Psoas muscle (tissue), 8 donors: ENCODE data around the gene NOM1. TPM values are rescaled to one million over a fixed set of nuclear protein-coding genes. Genes with fewer than 3 reads are reported as not detected.

Experiments used
- ATAC-seq, 4 donors: fragments of 200-7000 bp; cut with Tn5 transposase; one replicate each; pipeline ENCODE4 v1.9.1; 2020; ENCODE audit warnings: moderate library complexity in 3 of 4, mild to moderate bottlenecking in 2 of 4
- DNase-seq, 2 donors: peaks; one replicate each; pipeline ENCODE4 v3.0.0-alpha.2; 2020
- H3K27ac ChIP-seq: fragments of 200-600 bp; one replicate; pipeline ENCODE4 v1.8.0; 2022
- H3K27me3 ChIP-seq, 3 donors: fragments of 200-600 bp in 1 of 3; one replicate each; pipeline versions ENCODE4 v1.6.1 to v1.8.0; 2013 to 2022; ENCODE audit warnings: low read length in 2 of 3, mild to moderate bottlenecking in 2 of 3, moderate library complexity in 1 of 3; ENCODE audit not compliant: insufficient read depth in 3 of 3
- H3K36me3 ChIP-seq, 2 donors: fragments of 200-600 bp in 1 of 2; one replicate each; pipeline versions ENCODE4 v1.6.1 to v1.8.0; 2013 to 2022; ENCODE audit warnings: low read depth in 1 of 2, mild to moderate bottlenecking in 1 of 2, moderate library complexity in 1 of 2; ENCODE audit not compliant: insufficient read depth in 1 of 2
- H3K4me1 ChIP-seq: fragments of 200-600 bp; one replicate; pipeline ENCODE4 v1.8.0; 2022
- H3K4me3 ChIP-seq: fragments of 200-600 bp; one replicate; pipeline ENCODE4 v1.8.0; 2022; ENCODE audit warnings: mild to moderate bottlenecking
- H3K9me3 ChIP-seq: fragments of 200-600 bp; one replicate; pipeline ENCODE4 v1.8.0; 2022
- WGBS, 3 donors: extraction: QIAGEN DNeasy Blood & Tissue Kit; methylation state at CpG; one replicate each; pipeline versions ENCODE4 v1.1.6 to v1.1.7; 2013; 5-methylcytosine and 5-hydroxymethylcytosine counted together
- intact Hi-C, 2 donors: fragments of 100-400 bp; cut with DNase I; formaldehyde crosslinking; loops; one replicate each; pipeline versions ENCODE4 v1.11.0 to v1.14.2; 2022
- polyA plus RNA-seq, 3 donors: library from polyadenylated mRNA; stranded (reverse); fragments of 200-250 nt; gene quantifications; one replicate each; pipeline ENCODE4 v1.2.3, GENCODE V29; 2013
- total RNA-seq, 4 donors: library from RNA; stranded (reverse); fragmentation: NEBNext Ultra II Directional in 2 of 4; extraction: Animal tissue kit (Norgen Biotek cat#: 25700) in 2 of 4; gene quantifications; one replicate each; pipeline versions ENCODE4 v1.2.1 to v1.2.4, GENCODE V29; 2021 to 2023
- TF ChIP-seq, protein P1 (sequence below): fragments of 200-600 bp; IDR thresholded peaks from one replicate; pipeline ENCODE4 v1.8.0; 2022; ENCODE audit warnings: antibody characterized with exemption
- donor health status: healthy with polysubstance abuse.
- donor health status: DM: no; HTN: no; CAD: no; lungs with moderate emphysema.
- donor health status: Bipolar disorder and iron deficiency.
- donor health status: healthy.
- donor health status: DM: yes; HTN: yes; CAD: no.
- donor health status: DM: no; HTN: no; CAD: no.
- donor health status: DM: no; HTN: no; CAD: no.
- donor health status: DM: yes; HTN: yes; CAD: no.

NOM1 gene
- total and polyA plus RNA-seq, 7 donors, result 8.2 to 20.5 (median 14.7) TPM

DNA sequence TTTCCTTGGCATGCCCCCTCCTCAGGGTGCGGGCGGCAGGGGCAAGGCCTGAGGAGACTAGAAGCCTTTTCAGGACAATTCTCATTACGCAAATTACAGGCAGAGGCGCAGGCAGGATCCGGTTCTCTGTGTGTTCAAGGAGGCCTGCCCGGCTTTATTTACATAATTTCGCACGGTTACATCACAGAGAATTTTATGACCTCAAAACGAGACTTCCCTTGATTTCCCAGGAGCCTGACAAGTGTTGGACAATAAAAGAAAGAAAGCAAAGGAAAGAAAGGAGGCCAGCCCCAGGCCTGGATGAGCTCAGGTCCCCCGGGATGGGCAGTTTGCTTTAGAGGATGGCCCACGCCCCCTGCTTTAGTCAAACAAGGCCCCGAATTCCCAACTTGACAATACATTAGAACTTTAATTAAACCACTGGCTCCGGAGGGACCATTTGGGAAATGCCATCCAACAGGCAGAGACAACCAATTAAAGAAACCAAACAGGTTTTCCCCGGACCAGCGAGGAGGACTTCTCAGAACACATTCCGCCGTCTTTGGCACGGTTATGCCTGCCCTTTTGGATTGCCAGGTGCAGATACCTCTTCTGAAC is 58.1 kb downstream of the NOM1 start:
- TF ChIP-seq, protein P1, sequence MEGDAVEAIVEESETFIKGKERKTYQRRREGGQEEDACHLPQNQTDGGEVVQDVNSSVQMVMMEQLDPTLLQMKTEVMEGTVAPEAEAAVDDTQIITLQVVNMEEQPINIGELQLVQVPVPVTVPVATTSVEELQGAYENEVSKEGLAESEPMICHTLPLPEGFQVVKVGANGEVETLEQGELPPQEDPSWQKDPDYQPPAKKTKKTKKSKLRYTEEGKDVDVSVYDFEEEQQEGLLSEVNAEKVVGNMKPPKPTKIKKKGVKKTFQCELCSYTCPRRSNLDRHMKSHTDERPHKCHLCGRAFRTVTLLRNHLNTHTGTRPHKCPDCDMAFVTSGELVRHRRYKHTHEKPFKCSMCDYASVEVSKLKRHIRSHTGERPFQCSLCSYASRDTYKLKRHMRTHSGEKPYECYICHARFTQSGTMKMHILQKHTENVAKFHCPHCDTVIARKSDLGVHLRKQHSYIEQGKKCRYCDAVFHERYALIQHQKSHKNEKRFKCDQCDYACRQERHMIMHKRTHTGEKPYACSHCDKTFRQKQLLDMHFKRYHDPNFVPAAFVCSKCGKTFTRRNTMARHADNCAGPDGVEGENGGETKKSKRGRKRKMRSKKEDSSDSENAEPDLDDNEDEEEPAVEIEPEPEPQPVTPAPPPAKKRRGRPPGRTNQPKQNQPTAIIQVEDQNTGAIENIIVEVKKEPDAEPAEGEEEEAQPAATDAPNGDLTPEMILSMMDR, result no peak
- intact Hi-C loops, result no loop called here
- DNase-seq (no peak), ATAC-seq (no peak)
- H3K9me3 ChIP-seq, result no peaks in the 10 kb centered on the region
- peaks cover 0 to 96% (median 74%) of the 10 kb centered on the region in 3 donors for H3K27me3 ChIP-seq
- no peak overlapping the region for H3K27ac ChIP-seq
- H3K36me3 ChIP-seq, result no peaks in the 10 kb centered on the region
- 21 to 39% (median 31%) methylated on average over 18 of the region's 18 CpGs for WGBS, 3 donors
- H3K4me1 ChIP-seq, result peaks cover 31% of the 10 kb centered on the region
- no peak overlapping the region for H3K4me3 ChIP-seq

DNA sequence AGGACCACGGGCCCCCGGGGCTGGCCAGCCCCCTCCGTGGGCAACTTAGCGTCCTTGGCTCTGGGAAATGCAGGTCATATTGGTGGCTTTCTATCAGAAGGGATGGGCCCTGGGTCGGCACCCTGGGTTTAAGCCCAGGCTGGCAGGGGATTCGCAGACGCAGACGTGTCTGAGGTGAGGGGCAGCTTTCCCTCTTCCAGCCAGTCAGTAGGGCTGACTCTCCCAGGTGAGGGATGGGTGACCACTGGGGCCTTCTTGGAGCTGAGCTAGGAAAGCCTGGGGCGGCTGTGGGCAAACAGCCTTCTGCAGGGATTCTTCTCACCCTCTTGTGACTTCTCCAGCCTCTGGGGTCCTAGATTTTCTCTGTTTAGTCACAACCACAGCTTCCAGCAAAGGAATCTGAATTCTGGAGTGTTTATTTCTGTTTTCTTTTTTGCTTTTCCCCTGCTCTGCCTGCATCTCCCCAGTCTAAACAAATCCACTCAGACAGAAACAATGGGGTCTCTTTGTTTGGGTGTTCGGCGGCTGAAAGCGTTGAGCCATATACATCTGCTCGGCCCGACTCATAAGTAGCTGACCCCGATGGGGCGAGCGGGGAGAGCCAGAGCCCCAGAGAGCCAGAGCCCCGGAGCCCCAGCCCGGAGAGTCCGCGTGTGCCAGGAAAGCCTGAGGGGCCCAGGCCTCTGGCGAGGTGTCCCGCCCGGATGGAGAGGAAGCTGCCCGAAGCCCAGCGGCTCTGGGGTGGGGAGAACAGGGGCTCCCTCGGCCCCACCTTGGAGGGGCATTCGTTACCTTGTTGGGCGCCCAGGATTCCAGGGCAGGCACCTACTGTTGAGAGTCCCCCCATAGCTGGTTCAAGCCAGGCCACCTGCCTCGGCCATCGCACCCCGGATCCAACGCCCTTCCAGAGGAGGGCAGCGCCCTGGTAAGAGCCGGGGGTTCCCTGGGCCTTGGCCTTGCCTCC is 59.0 kb downstream of the NOM1 start:
- Histone ChIP-seq H3K27me3 (peaks cover 0 to 96% (median 66%) of the 10 kb centered on the region in 3 donors), H3K4me3 (no peak overlapping the region), H3K4me1 (peaks cover 27% of the 10 kb centered on the region), H3K27ac (no peak overlapping the region), H3K36me3 (no peaks in the 10 kb centered on the region), H3K9me3 (no peaks in the 10 kb centered on the region)
- no peak for DNase-seq
- intact Hi-C loops, result no loop called here
- no peak for ATAC-seq
- TF ChIP-seq, protein P1, result no peak
- 11 to 12% (median 11%) methylated on average over 35 of the region's 35 CpGs for WGBS, 3 donors

DNA sequence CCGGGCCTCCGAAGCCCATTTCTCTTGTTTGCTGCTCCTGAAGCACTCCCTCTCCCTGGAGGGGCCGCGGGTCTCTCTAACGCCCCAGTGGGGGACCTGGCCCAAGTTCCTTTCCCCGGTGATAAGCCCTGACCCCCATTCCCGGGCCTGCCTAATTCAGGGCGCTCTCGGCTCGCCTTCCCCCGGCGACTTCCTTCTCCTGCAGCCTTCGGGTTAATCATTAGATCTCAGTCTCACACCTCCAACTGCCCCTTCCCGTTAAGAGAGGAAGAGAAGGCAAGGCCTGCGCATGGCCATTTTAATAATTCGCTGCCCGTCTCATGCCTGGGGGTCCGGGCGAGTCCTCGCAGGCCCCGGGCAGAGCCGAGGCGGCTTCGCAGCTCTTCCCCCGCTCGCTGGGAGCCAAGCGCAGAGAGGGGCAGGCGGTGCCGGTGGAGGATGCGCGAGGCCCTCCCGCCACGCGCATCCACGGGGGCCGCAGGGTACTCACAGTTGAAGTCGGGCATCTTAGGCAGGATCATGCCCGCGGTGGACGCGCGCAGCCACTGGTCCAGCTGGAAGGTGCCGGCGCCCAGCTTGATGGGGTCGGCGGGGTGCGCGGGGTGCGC is 59.8 kb downstream of the NOM1 start:
- Histone ChIP-seq H3K27me3 (peaks cover 0 to 96% (median 59%) of the 10 kb centered on the region in 3 donors), H3K36me3 (no peaks in the 10 kb centered on the region), H3K9me3 (no peaks in the 10 kb centered on the region), H3K27ac (no peak overlapping the region), H3K4me1 (peaks cover 19% of the 10 kb centered on the region), H3K4me3 (peak overlapping the region; percentile 49)
- 1% methylated on average over 35 to 49 of the region's 49 CpGs for WGBS, 3 donors
- DNase-seq (no peak), ATAC-seq (no peak)
- intact Hi-C loops, result no loop called here
- TF ChIP-seq, protein P1, result no peak

DNA sequence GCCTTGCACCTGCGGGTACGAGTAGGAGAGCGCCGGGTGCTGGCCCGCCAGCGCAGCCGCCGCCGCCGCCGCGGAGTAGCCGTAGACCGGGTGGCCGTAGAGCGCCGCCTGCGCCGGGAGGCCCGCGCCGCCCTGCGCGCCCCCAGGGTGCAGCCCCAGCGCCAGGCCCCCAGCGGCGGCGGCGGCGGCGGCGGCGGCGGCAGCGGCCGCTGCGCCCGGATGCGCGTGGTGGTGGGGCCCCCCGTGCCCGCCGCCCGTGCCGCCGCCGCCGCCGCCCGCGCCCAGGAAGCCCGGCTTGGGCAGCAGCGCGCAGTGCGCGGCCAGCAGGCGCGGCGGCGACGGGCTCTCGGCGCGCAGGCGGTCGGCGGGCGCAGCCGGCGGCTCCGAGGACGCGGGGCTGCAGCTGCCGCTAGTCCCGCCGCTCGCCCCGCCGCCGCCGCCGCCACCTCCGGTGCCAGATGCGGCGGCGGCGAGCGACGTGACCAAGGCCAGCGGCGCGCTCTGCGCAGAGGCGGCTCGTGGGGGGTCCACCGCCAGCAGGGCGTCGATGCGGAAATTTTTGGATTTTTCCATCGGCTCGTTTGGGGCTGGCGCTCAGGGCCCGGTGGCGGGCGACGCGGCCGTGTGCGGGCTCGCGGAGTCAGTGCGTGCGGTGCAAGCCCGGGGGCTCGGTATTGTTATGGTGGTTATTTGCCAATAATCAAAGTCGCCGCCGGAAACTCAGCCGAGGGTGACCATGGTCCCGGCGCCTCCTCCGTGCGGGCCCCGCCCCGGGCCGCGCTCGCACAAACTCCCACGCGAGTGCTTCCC is 60.5 kb downstream of the NOM1 start:
- H3K27ac ChIP-seq, result no peak overlapping the region
- H3K4me1 ChIP-seq, result peaks cover 12% of the 10 kb centered on the region
- intact Hi-C loops, result no loop called here
- ATAC-seq (peak; percentile 37 to 56 (median 46)), DNase-seq (no peak)
- H3K27me3 ChIP-seq, result peaks cover 0 to 96% (median 60%) of the 10 kb centered on the region in 3 donors
- TF ChIP-seq, protein P1, result no peak
- WGBS, 3 donors, result 1% methylated on average over 28 to 130 of the region's 130 CpGs
- no peaks in the 10 kb centered on the region for H3K9me3 ChIP-seq
- H3K36me3 ChIP-seq, result no peaks in the 10 kb centered on the region
- H3K4me3 ChIP-seq, result peak overlapping the region; percentile 82
